Type B pancreatic cell (in vitro differentiated cells): ENCODE results near the gene SPATA25. TPM values are rescaled to one million over a fixed set of nuclear protein-coding genes. Genes with fewer than 3 reads are reported as not detected.

ENCODE experiments used
- DNase-seq: peaks from one replicate; pipeline ENCODE4 v3.0.0; 2021; ENCODE audit warnings: mixed read lengths; ENCODE audit not compliant: unreplicated experiment; ENCODE audit errors: extremely low spot score
- H3K27ac Mint-ChIP-seq: 2 replicates; pipeline ENCODE4 v1.8.0; 2021; ENCODE audit warnings: mild to moderate bottlenecking, mixed read lengths
- H3K27me3 Mint-ChIP-seq: 2 replicates; pipeline ENCODE4 v1.8.0; 2021; ENCODE audit warnings: mixed read lengths
- H3K36me3 Mint-ChIP-seq: 2 replicates; pipeline ENCODE4 v1.8.0; 2021; ENCODE audit warnings: mixed read lengths
- H3K4me1 Mint-ChIP-seq: one replicate; pipeline ENCODE4 v1.8.0; 2021; ENCODE audit warnings: mixed read lengths; ENCODE audit not compliant: unreplicated experiment
- H3K4me3 Mint-ChIP-seq: 2 replicates; pipeline ENCODE4 v1.8.0; 2021; ENCODE audit warnings: mild to moderate bottlenecking, mixed read lengths
- H3K9me3 Mint-ChIP-seq: 2 replicates; pipeline ENCODE4 v1.8.0; 2021; ENCODE audit warnings: mixed read lengths
- CTCF ChIP-seq: fragments of 200-600 bp; sonication (generic); conservative IDR thresholded peaks from 2 replicates; pipeline ENCODE4 v1.5.0; 2021; ENCODE audit warnings: antibody characterized with exemption, mild to moderate bottlenecking
- total RNA-seq: library from RNA; stranded (reverse); gene quantifications from 2 replicates; pipeline ENCODE4 v1.2.1, GENCODE V29; 2021; ENCODE audit warnings: low replicate concordance

Gene SPATA25
- total RNA-seq, 1 donor from 2014 or later: 4.2 TPM

- no peak overlapping the region for H3K27ac Mint-ChIP-seq
- H3K4me3 Mint-ChIP-seq: no peak overlapping the region
- H3K27me3 Mint-ChIP-seq: no peaks in the 10 kb centered on the region
- no peaks in the 10 kb centered on the region for H3K36me3 Mint-ChIP-seq
- TF ChIP-seq CTCF: no peak
- no peak for DNase-seq
- H3K9me3 Mint-ChIP-seq: no peaks in the 10 kb centered on the region
- peaks cover 20% of the 10 kb centered on the region for H3K4me1 Mint-ChIP-seq
Observed at GRCh38 chr20:45886590-45887345, 654 bp downstream of the SPATA25 start.

- Mint-ChIP-seq H3K27me3 (no peaks in the 10 kb centered on the region), H3K27ac (no peak overlapping the region), H3K36me3 (peaks cover 8% of the 10 kb centered on the region), H3K4me1 (peaks cover 21% of the 10 kb centered on the region), H3K9me3 (no peaks in the 10 kb centered on the region), H3K4me3 (peak overlapping the region; percentile 61)
- no peak for DNase-seq
- TF ChIP-seq CTCF: no peak
Observed at GRCh38 chr20:45883100-45883469, 4.3 kb downstream of the SPATA25 start.

GRCh38 chr20:45882469-45883099 lies 4.8 kb downstream of the SPATA25 start:
- H3K4me3 Mint-ChIP-seq: peak overlapping the region; percentile 78
- no peaks in the 10 kb centered on the region for H3K9me3 Mint-ChIP-seq
- TF ChIP-seq CTCF: no peak
- H3K36me3 Mint-ChIP-seq: peaks cover 8% of the 10 kb centered on the region
- no peaks in the 10 kb centered on the region for H3K27me3 Mint-ChIP-seq
- H3K4me1 Mint-ChIP-seq: peaks cover 21% of the 10 kb centered on the region
- H3K27ac Mint-ChIP-seq: no peak overlapping the region
- no peak for DNase-seq

- peak within 1 kb of the TSS; percentile 99 for H3K4me3 Mint-ChIP-seq
- H3K4me1 Mint-ChIP-seq: peaks cover 21% of the 10 kb centered on the region
- peaks cover 8% of the 10 kb centered on the region for H3K36me3 Mint-ChIP-seq
- H3K9me3 Mint-ChIP-seq: no peaks in the 10 kb centered on the region
- TF ChIP-seq CTCF: no peak
- H3K27me3 Mint-ChIP-seq: no peaks in the 10 kb centered on the region
- DNase-seq: peak; percentile 97
- peak within 1 kb of the TSS; percentile 98 for H3K27ac Mint-ChIP-seq
Observed at GRCh38 chr20:45880988-45881788, 6.2 kb downstream of the SPATA25 start, which contains the start of gene ZSWIM1. TSS of gene ZSWIM1 (plus strand) at chr20:45881227. CDS start at chr20:45882593, 1,366 bp downstream.

GRCh38 chr20:45878076-45878761 lies 9.2 kb downstream of the SPATA25 start:
- peaks cover 8% of the 10 kb centered on the region for H3K36me3 Mint-ChIP-seq
- H3K9me3 Mint-ChIP-seq: no peaks in the 10 kb centered on the region
- H3K4me3 Mint-ChIP-seq: no peak overlapping the region
- TF ChIP-seq CTCF: no peak
- no peak for DNase-seq
- no peaks in the 10 kb centered on the region for H3K27me3 Mint-ChIP-seq
- H3K27ac Mint-ChIP-seq: no peak overlapping the region
- peaks cover 21% of the 10 kb centered on the region for H3K4me1 Mint-ChIP-seq
